G401 (cell line): ENCODE results near the gene POLL. TPM values are rescaled to one million over a fixed set of nuclear protein-coding genes. Genes with fewer than 3 reads are reported as not detected.

ENCODE experiments used
- DNase-seq: peaks from one replicate; pipeline ENCODE4 v3.0.0-alpha.2; 2015; ENCODE audit warnings: low spot score
- in situ Hi-C: cut with HindIII; loops from 2 replicates; pipeline ENCODE4 v1.10.0; 2016; ENCODE audit warnings: low sequenced_read_pairs, mixed read lengths
- total RNA-seq: library from RNA; depleted of rRNA; stranded (reverse); fragments of >200 nt; shearing (Covaris generic); gene quantifications from 2 replicates; pipeline ENCODE4 v1.2.3, GENCODE V29; 2014

The POLL gene
- total RNA-seq, 1 experiment from 2014 or later, result 94.8 TPM

- no peak for DNase-seq
- in situ Hi-C loops, result loop anchor here (25.0 kb wide), 1 partner anchor 290 kb away; no protein-coding TSS in a partner anchor
These were observed 10.8 kb downstream of the POLL start for GRCh38 chr10:101577121-101577871.

- no peak for DNase-seq
- in situ Hi-C loops, result loop anchor here (25.0 kb wide), 1 partner anchor 289 kb away; no protein-coding TSS in a partner anchor
These were observed 11.7 kb downstream of the POLL start for GRCh38 chr10:101576211-101576863.

GRCh38 chr10:101575580-101576210, 12.4 kb downstream of the POLL start:
- DNase-seq, result no peak
- in situ Hi-C loops, result loop anchor here (25.0 kb wide), 1 partner anchor 288 kb away; no protein-coding TSS in a partner anchor

GRCh38 chr10:101575091-101575490, 13.0 kb downstream of the POLL start:
- no peak for DNase-seq
- in situ Hi-C loops, result loop anchor here (25.0 kb wide), 1 partner anchor 288 kb away; no protein-coding TSS in a partner anchor

GRCh38 chr10:101573885-101574753, 13.9 kb downstream of the POLL start:
- DNase-seq, result no peak
- in situ Hi-C loops, result no loop called here

- in situ Hi-C loops, result no loop called here
- DNase-seq, result no peak
These were observed 15.3 kb downstream of the POLL start for GRCh38 chr10:101572785-101573184.

- DNase-seq, result no peak
- in situ Hi-C loops, result no loop called here
These were observed 15.9 kb downstream of the POLL start for GRCh38 chr10:101572126-101572525.

GRCh38 chr10:101571271-101571925, 16.7 kb downstream of the POLL start:
- no peak for DNase-seq
- in situ Hi-C loops, result no loop called here

GRCh38 chr10:101570428-101571270, 17.4 kb downstream of the POLL start:
- DNase-seq, result peak; percentile 33
- in situ Hi-C loops, result no loop called here

- in situ Hi-C loops, result no loop called here
- DNase-seq, result peak; percentile 72
These were observed 18.2 kb downstream of the POLL start for GRCh38 chr10:101569622-101570427.

- in situ Hi-C loops, result no loop called here
- DNase-seq, result no peak
These were observed 18.8 kb downstream of the POLL start for GRCh38 chr10:101569323-101569621.

- in situ Hi-C loops, result no loop called here
These were observed 19.9 kb downstream of the POLL start for GRCh38 chr10:101568054-101568745.

GRCh38 chr10:101567165-101568006, 20.7 kb downstream of the POLL start:
- no peak for DNase-seq
- in situ Hi-C loops, result no loop called here

More at GRCh38 chr10:101568054-101568745, 19.9 kb downstream of the POLL start:
- no peak for DNase-seq

- in situ Hi-C loops, result no loop called here
- peak; percentile 41 for DNase-seq
These were observed 21.5 kb downstream of the POLL start for GRCh38 chr10:101566333-101567164.

- DNase-seq, result no peak
- in situ Hi-C loops, result no loop called here
These were observed 22.1 kb downstream of the POLL start for GRCh38 chr10:101565936-101566332.
